GM06990 (cell line): Measurements from ENCODE around the gene LYZL1.

ENCODE experiments used
- DNase-seq: peaks from one replicate; pipeline ENCODE4 v3.0.0-alpha.2; 2011; ENCODE audit not compliant: insufficient read length; ENCODE audit errors: extremely low read depth
- H3K27me3 ChIP-seq: replicated peaks from 2 replicates; pipeline ENCODE4 v1.6.0; 2011; ENCODE audit warnings: low read length; ENCODE audit not compliant: control insufficient read depth, insufficient read depth
- H3K36me3 ChIP-seq: 2 replicates; pipeline ENCODE4 v1.5.1; 2011; ENCODE audit warnings: low read length; ENCODE audit not compliant: control insufficient read depth, insufficient read depth
- H3K4me3 ChIP-seq: replicated peaks from 2 replicates; pipeline ENCODE4 v1.5.1; 2011; ENCODE audit warnings: low read depth, mild to moderate bottlenecking, control low read depth, low read length
- TF ChIP-seq, protein P1 (sequence below): IDR thresholded peaks from 2 replicates; pipeline ENCODE4 v1.5.1; 2011; ENCODE audit warnings: low read length, control low read depth, mild to moderate bottlenecking, inconsistent platforms; ENCODE audit not compliant: insufficient read depth, poor library complexity, severe bottlenecking

The LYZL1 gene

DNA sequence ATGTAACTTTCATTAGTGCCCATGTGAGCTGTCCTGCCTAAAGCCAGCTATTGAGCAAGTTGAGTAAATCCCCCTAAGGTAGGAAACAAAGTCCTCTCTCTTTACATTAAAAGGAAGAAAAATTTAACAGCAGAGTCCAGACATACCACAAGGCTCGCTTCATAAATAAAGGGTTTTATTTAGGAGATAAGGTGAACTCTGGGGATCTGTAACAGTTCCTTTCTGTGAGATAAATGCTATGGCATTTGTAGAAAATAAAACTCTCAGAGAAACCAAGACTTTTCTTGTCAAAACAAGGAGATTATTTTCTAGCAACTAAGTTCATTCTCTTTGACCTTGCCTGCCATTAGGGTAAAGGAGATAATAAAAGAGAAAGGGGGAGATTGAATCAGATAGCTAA lies 32.3 kb upstream of the LYZL1 start:
- DNase-seq: no peak
- Histone ChIP-seq H3K4me3 (no peak overlapping the region), H3K27me3 (no peaks in the 10 kb centered on the region), H3K36me3 (no peaks in the 10 kb centered on the region)
- TF ChIP-seq, protein P1, sequence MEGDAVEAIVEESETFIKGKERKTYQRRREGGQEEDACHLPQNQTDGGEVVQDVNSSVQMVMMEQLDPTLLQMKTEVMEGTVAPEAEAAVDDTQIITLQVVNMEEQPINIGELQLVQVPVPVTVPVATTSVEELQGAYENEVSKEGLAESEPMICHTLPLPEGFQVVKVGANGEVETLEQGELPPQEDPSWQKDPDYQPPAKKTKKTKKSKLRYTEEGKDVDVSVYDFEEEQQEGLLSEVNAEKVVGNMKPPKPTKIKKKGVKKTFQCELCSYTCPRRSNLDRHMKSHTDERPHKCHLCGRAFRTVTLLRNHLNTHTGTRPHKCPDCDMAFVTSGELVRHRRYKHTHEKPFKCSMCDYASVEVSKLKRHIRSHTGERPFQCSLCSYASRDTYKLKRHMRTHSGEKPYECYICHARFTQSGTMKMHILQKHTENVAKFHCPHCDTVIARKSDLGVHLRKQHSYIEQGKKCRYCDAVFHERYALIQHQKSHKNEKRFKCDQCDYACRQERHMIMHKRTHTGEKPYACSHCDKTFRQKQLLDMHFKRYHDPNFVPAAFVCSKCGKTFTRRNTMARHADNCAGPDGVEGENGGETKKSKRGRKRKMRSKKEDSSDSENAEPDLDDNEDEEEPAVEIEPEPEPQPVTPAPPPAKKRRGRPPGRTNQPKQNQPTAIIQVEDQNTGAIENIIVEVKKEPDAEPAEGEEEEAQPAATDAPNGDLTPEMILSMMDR: no peak

DNA sequence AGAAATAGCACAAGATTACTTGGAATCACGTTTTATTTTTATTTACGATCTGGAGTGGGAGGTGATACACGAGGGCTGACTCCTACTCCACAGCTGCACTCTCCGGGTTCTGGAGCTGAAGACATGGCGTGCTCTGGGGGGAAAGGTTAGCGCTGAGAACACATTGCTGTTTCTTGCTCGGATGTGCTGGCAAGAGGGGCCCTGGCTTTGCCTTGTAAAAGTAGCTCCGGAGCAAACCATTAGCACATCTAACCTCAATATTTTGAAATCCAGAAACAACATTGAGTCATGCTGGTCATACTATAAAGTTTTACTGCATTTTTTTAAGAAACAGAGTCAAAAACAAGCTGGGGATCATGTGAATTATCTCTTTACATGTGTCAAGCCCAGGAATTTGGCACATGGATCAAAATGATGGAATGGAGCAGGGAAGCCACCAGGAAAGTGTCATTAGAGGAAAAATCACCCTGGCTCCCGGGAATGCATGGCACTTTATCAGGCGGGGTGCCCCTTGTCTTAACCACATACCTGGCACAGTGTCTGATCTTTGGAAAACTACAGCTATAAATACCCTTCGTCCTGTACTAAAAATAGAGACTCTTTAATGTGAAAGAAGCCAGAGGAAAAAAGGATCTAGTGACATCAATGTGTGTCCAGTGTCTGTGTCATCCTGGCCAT lies 31.6 kb upstream of the LYZL1 start:
- H3K27me3 ChIP-seq: no peaks in the 10 kb centered on the region; the same call in 1 of the 2 replicates
- no peak for DNase-seq
- no peak overlapping the region for H3K4me3 ChIP-seq
- no peaks in the 10 kb centered on the region for H3K36me3 ChIP-seq
- TF ChIP-seq, protein P1: no peak

DNA sequence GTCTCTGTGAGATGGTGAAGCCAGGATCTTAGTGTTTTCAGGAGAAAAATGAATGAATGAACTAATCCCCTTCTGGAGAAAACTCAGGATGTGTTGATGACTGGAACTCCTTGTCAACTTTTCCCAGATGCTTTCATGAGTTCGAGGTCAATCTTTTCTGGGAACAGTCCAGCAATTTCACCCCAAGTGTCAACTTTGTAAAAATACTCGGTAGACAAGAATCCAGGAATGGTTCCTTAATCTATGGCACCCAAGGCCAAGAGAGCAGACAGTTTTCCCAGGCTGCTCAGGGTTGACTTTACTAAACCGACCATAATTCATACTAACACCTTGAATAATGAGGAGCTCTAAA lies 31.1 kb upstream of the LYZL1 start:
- H3K27me3 ChIP-seq: no peaks in the 10 kb centered on the region; the same call in 1 of the 2 replicates
- TF ChIP-seq, protein P1: no peak
- DNase-seq: no peak

DNA sequence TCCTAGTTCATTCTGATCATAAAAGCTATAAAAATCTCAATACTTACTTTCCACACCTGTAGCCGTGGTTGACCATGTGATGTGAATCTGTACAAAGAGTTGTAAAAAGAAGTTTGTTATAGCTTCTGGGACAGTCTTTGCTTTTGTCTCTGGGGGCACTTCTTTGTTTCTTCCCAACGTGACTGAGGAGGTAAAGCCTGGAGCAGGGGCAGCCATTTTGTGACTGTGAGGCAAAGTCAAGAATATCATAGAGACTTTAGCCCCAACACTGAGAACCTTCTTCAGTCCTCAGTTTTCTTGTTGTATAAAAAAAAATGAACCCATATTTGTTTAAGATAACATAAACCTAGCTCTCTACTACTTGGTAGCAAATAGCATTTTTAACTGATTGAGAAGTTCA lies 29.4 kb upstream of the LYZL1 start:
- Histone ChIP-seq H3K36me3 (no peaks in the 10 kb centered on the region), H3K4me3 (no peak overlapping the region)

More for the DNA sequence above, 31.1 kb upstream of the LYZL1 start:
- Histone ChIP-seq H3K36me3 (no peaks in the 10 kb centered on the region), H3K4me3 (no peak overlapping the region)

DNA sequence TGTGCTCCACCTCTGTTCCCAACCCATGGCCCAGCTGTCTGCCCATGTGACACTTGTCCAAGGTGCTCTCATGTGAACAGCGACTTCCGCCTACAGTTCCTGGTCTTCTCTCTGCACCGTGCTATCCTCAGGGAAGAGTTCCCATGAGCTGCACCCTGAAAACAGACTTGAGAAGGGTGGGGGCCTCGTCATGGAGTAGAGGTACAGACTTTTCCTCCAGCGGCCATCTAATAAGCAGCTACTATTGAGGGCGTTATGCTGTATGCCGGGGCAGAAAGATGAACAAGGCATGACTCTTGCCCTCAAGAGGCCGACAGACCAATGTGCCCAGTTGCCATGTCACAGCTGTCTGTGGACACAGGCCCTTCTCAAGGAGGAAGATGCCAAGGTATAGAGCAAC lies 25.4 kb upstream of the LYZL1 start:
- Histone ChIP-seq H3K27me3 (no peaks in the 10 kb centered on the region; the same call in 1 of the 2 replicates), H3K36me3 (no peaks in the 10 kb centered on the region), H3K4me3 (no peak overlapping the region)
- TF ChIP-seq, protein P1: no peak
- no peak for DNase-seq

More for the DNA sequence above, 29.4 kb upstream of the LYZL1 start:
- no peak for DNase-seq
- no peaks in the 10 kb centered on the region; the same call in 1 of the 2 replicates for H3K27me3 ChIP-seq
- TF ChIP-seq, protein P1: no peak
